GM12892 (cell line): ENCODE data around the gene AKT3.
"Not testable (repeated sequence)": the region's sequence is repeated elsewhere in the genome, so short reads cannot be mapped to it uniquely, and the experiment has no call there.

ENCODE experiments used
- POLR2A ChIP-seq: IDR thresholded peaks from 2 replicates; pipeline ENCODE4 v1.6.1; 2011; ENCODE audit warnings: low read depth, low read length, control low read depth
- POLR2AphosphoS5 ChIP-seq: IDR thresholded peaks from 2 replicates; pipeline ENCODE4 v1.6.1; 2011; ENCODE audit warnings: low read depth, low read length, control low read depth
- TAF1 ChIP-seq: IDR thresholded peaks from 2 replicates; pipeline ENCODE4 v1.6.1; 2011; ENCODE audit warnings: low read depth, mild to moderate bottlenecking, control low read depth, low read length, borderline replicate concordance

DNA sequence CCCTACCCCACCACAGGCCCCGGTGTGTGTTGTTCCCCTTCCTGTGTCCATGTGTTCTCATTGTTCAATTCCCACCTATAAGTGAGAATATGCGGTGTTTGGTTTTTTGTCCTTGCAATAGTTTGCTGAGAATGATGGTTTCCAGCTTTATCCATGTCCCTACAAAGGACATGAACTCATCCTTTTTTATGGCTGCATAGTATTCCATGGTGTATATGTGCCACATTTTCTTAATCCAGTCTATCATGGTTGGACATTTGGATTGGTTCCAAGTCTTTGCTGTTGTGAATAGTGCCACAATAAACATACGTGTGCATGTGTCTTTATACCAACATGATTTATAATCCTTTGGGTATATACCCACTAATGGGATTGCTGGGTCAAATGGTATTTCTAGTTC is 27.0 kb upstream of the AKT3 start:
- TF ChIP-seq POLR2A, POLR2AphosphoS5, TAF1: not testable (repeated sequence)
